Measurements from ENCODE around the gene CA12.
"Not testable (repeated sequence)": the region's sequence is repeated elsewhere in the genome, so short reads cannot be mapped to it uniquely, and the experiment has no call there.

CA12 gene

GRCh38 chr15:63357061-63357460 lies 24.6 kb downstream of the CA12 start:
- no peak for DNase-seq

- DNase-seq = no peak
These were observed 26.6 kb downstream of the CA12 start for GRCh38 chr15:63354821-63355650.

DNA sequence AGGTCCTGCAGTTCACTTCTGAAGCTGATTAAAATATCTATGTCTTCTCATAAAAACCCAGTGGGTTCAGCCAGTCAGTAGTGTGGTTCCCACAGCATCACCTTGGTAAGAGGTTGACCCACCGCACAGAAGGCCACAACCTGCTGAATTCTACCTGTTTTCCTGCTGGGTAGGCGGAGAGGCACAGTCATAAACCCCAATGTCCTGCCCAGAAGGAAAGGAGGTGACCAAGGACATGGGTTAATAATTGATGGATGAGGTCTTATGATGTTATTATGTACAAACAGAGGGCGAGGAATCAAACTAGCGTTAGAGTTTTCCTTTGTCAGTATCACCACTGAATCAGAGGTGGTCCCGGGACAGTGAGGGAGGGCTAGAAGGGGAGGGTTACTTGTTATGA lies 27.8 kb downstream of the CA12 start:
- no peak for DNase-seq

DNA sequence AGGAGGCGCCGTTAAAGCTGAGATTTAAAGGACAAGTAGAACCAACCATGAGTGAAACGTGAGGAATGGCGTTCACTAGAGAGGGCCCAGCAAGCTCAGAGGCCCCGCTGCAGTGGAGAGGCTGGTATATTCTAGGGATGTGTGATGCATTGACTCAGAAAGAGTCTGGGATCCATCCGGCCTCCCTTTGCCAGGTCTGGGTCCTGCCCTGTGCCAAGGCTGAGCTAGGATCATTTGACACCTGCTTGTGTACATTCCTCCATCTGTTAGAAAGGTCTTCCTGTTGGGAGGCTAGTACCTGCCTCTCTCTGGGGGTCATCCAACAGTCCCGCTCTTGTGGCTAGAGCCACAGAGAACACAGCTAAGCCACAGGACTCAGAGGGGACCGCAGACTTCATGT lies 28.4 kb downstream of the CA12 start:
- no peak for DNase-seq

DNA sequence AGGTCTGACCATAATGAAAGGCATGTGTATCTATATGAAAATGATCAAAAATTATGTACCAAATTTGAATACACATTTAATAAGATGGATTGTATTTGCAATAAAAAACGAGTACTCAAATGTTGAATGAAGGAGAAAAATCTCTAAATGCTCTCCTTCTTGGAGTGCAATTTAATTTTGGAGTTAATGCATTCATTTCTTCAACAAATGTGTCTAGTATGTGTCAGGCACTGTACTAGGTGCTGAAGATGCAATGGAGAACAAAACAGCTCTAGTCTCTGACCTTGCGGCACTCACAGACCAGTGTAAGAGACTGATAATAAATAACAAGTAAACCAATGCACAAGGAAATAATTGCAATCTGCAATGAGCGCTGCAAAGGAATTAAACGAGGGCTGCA lies 28.8 kb downstream of the CA12 start:
- no peak for DNase-seq

GRCh38 chr15:63351170-63351569 lies 30.5 kb downstream of the CA12 start:
- DNase-seq = no peak

- DNase-seq = no peak
These were observed 31.4 kb downstream of the CA12 start for GRCh38 chr15:63350178-63350621.

GRCh38 chr15:63349621-63350020 lies 32.0 kb downstream of the CA12 start:
- no peak for DNase-seq

DNA sequence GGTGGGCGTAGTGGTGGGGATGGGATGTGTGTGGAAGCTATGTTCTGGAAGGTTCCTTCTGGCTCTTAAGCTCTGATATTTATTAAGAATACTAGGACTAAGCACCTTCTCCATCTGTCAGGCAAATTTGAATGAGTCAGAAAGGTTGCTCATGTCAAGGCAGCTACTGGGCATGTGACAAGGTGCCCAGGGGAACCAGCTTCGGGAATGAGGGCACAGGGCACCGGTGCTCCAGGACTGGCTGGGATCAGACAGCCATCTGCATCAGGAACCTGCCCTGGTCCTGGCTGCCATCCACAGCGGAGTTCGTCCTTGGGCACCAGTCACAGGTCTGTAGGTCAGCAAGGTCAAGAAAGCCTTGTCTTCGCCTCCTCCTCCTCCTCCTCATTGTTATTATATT lies 32.5 kb downstream of the CA12 start:
- DNase-seq = no peak

GRCh38 chr15:63348392-63348791 lies 33.3 kb downstream of the CA12 start:
- peak; percentile 48 for DNase-seq

GRCh38 chr15:63347074-63347857 lies 34.4 kb downstream of the CA12 start:
- DNase-seq = no peak

GRCh38 chr15:63345391-63345752 lies 36.3 kb downstream of the CA12 start:
- no peak for DNase-seq

DNA sequence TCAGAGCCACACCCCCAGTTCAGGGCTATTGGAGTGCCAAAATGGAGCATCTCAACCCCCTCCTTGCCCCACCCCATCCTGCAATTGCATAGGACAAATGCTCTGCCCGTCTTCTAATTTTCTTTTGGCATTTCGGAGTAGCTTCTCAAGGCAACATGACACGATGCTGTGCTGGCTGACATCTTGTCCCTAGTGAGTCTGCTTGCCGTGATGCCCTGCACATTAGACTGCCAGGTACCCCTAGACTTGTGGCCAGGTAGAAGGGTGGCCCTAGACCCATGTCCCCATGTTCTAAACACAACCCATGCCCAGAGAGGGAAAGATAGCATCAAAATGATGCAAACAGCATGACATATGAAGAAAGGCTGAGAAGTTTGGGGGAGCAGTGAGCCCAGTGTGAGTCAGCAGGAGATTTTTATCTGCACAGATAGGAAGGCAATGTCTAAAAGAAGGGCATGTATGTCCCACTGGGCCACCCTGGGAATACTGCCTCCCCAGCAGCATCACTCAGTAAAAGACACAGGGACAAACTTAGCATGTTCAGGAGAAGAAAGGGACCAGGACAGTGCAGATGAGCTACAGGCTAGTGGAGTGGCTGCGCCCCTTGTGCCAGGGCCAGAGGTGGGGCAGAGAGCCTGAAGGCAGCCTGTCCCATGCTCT lies 36.8 kb downstream of the CA12 start:
- DNase-seq = no peak

DNA sequence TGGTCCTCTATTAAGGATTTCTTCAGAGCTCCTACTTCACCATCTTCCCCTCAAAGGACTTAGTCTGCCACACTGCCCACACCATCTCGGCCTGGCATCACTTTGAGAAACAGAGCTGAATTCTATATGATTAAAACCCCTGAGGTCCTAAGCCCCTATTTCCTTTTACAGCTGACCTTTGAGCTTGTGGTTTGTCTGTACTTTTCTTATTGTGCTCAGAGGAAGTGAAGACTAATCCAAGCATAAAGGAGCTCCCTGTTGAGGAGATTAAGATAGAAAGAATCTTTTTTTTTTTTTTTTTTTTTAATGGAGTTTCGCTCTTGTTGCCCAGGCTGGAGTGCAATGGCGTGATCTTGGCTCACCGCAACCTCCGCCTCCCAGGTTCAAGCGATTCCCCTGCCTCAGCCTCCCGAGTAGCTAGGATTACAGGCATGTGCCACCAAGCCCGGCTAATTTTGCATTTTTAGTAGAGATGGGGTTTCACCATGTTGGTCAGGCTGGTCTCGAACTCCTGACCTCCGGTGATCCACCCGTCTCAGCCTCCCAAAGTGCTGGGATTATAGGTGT lies 38.6 kb downstream of the CA12 start:
- not testable (repeated sequence) for DNase-seq

DNA sequence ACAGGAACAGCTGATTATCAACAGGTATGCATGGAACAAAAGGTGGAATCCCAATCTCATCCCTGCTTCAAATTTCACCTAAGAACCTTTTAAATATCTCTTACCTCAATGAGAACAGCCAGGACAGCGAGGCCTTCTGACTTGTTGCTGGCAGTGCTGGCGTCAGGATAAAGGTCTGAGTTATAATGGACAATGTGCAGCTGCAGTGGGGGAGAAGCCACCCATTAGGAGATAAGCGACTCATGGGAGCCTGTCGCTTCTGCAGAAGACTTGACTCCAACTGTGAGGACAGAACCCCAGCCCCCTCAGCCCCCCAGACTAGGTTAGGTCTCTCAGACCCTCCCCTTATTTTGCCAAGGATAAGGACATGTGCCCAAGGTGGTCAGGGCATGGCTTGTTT lies 39.7 kb downstream of the CA12 start:
- DNase-seq = no peak

GRCh38 chr15:63340878-63341277 lies 40.8 kb downstream of the CA12 start:
- no peak for DNase-seq

DNA sequence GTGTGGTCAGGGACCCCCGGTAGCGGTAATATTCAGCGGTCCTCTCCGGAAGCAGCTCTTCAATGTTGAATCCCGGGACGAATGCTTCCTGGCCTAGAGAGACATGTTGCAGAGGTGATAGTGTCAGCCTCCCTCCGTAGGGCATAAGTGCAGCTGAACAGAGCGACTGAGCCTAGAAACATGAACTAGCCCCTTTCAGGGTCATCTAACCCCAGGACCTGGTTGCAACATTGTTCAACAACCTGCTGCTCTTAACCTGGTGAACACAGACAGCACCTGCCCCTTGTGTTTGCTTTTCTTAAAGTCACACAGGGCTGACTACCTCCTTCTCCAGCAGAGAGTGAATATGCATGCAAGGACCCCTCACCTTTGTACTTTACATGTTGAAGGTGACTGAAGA lies 41.3 kb downstream of the CA12 start:
- no peak for DNase-seq

- no peak for DNase-seq
These were observed 41.8 kb downstream of the CA12 start for GRCh38 chr15:63339836-63340235.

GRCh38 chr15:63339006-63339766 lies 42.5 kb downstream of the CA12 start:
- DNase-seq = no peak

DNA sequence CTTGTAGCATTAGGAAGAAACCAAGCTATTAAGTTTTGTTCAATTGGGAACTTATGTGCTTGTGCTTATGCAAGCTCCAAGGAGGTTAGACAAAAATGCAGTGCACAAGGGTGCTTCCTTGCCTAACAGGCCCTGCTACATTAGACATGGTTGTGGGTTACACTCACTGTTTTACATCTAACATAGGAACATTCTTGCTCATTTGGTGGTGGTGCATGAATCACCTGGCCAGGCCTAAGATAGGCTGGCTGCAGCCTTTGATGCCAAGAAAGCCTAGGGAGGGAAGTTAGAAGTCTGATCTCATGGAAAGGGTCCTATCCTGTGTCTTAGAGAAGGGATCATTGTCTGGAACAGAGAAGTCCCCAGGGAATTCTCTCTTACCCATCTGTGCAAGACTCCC lies 43.5 kb downstream of the CA12 start:
- no peak for DNase-seq

DNA sequence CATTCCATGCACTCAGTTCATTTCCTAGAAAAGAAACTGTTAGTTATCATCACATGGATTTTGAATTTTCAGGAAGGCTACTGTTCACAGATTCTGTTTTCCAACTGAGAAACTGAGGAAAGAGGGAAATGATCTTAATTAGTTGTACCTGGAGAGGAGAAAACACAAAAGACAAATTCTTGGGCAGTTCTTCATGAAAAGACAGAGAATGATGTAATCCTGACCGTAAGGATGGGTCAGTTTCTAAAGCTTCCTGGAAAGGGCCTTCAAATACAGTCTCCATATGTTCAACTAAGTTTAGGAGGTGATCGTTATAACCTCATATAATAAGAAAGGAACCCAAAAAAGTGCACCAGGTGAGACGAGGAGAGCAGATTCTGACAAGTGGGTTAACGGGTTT lies 44.6 kb downstream of the CA12 start:
- no peak for DNase-seq

DNA sequence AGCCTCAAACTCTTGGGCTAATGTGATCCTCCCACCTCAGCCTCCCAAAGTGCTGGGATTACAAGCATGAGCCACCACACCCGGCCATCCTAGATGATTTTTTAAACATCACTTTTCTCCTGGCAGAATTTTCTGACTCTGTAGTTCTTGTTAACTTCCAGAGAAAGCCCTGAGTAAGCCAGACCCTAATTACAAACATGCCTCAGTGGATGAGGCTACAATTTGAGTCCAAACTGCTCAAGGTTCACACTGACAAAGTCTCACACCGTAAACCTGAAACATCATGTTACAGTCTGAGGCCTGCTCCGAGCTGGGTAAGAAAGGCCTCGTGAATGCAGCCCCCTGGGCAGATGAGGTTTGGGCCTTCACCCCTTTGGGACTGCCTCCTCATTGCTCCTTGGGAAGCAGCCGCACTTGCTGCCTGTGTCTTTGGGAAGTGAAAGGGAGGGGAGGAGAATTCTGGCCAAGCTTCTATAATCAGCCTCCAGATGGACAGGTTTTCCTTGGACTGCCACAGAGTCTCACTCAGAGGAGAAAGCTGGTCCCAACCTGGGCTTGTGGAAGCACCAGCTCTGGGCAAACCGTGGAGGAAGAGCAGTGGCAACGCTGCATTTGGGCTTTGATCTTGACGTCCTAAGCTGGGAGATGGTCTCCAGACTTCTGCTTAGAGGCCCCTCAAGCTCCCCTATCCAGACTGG lies 46.0 kb downstream of the CA12 start:
- DNase-seq = no peak
